HepG2 (cell line): ENCODE measurements around the gene C22orf39.

Source experiments
- FOXM1 ChIP-seq: sonication (generic); formaldehyde crosslinking; IDR thresholded peaks from 2 replicates; pipeline ENCODE4 v1.5.0; 2020; ENCODE audit warnings: missing genetic modification reagents
- HNRNPK ChIP-seq: fragments of 200-400 bp; formaldehyde crosslinking; IDR thresholded peaks from 2 replicates; pipeline ENCODE4 v1.6.1; 2018; ENCODE audit warnings: low read length, low read depth, moderate library complexity, mild to moderate bottlenecking; ENCODE audit not compliant: poor library complexity, severe bottlenecking
- NFIC ChIP-seq: IDR thresholded peaks from 2 replicates; pipeline ENCODE4 v1.6.1; 2012; ENCODE audit warnings: mild to moderate bottlenecking, low read length, inconsistent platforms
- RAD21 ChIP-seq: fragments of 450-650 bp; formaldehyde crosslinking; IDR thresholded peaks from 2 replicates; pipeline ENCODE4 v1.5.0; 2020; ENCODE audit warnings: mild to moderate bottlenecking
- TAF1 ChIP-seq: sonication (generic); formaldehyde crosslinking; IDR thresholded peaks from 2 replicates; pipeline ENCODE4 v1.4.0; 2020; ENCODE audit warnings: missing genetic modification reagents
- YY1 ChIP-seq: IDR thresholded peaks from 2 replicates; pipeline ENCODE4 v1.6.1; 2011; ENCODE audit warnings: low read length, low read depth, moderate library complexity, mild to moderate bottlenecking; ENCODE audit not compliant: insufficient read depth, insufficient replicate concordance
- ZBTB2 ChIP-seq: sonication (generic); formaldehyde crosslinking; IDR thresholded peaks from 2 replicates; pipeline ENCODE4 v1.8.0; 2022; ENCODE audit warnings: low read depth, missing genetic modification reagents
- ZNF558 ChIP-seq: sonication (generic); formaldehyde crosslinking; IDR thresholded peaks from 2 replicates; pipeline ENCODE4 v1.9.0; 2022; ENCODE audit warnings: mild to moderate bottlenecking, missing genetic modification reagents, borderline replicate concordance
- ZNF597 ChIP-seq: sonication (generic); formaldehyde crosslinking; IDR thresholded peaks from 2 replicates; pipeline ENCODE4 v1.5.0; 2020; ENCODE audit warnings: missing genetic modification reagents
- ZNF780A ChIP-seq: sonication (generic); formaldehyde crosslinking; IDR thresholded peaks from 2 replicates; pipeline ENCODE4 v1.8.0; 2022; ENCODE audit warnings: mild to moderate bottlenecking, missing genetic modification reagents, moderate library complexity

- TF ChIP-seq NFIC, result no peak
- TF ChIP-seq ZNF558 (CRISPR knock-in tag), result no peak
- no peak for TF ChIP-seq HNRNPK
- TF ChIP-seq TAF1 (CRISPR knock-in tag), result no peak
- no peak for TF ChIP-seq ZBTB2 (CRISPR knock-in tag)
- TF ChIP-seq FOXM1, result no peak
- TF ChIP-seq ZNF597 (CRISPR knock-in tag), result no peak
- TF ChIP-seq RAD21, result no peak
- TF ChIP-seq ZNF780A, result no peak
- TF ChIP-seq YY1, result no peak
Observed at GRCh38 chr22:19395276-19395675, 52.2 kb downstream of the C22orf39 start.
